ENCODE data around the gene CACNA1B. TPM values are rescaled to one million over a fixed set of nuclear protein-coding genes. Genes with fewer than 3 reads are reported as not detected.

Gene CACNA1B
- total and polyA plus RNA-seq, 2 of the 13 experiments (the other 11 are each of a cell fraction or from before 2014, with no cell fraction given): under 0.01 to 0.04 TPM

DNA sequence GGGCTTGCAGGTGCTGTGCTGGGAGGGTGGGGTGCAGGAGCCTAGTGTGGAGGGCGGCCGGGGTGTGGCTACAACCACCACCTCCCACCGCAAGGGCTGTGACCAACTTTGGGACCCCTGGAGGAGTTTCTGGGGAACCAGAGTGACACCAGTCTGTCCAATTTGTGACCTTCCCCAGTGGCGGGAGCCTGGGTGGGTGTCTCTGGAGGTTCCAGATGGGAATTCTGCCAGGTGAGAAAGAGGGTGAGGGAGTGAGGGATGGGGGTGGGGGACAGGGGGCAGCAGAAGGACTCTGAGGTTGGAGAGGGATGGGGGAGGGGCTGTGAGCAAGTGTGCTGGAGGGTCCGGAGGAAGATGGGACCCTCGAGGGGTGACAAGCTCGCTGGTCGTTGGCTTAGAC, 4.2 kb upstream of the CACNA1B start (continued):
- TF ChIP-seq, protein P1, sequence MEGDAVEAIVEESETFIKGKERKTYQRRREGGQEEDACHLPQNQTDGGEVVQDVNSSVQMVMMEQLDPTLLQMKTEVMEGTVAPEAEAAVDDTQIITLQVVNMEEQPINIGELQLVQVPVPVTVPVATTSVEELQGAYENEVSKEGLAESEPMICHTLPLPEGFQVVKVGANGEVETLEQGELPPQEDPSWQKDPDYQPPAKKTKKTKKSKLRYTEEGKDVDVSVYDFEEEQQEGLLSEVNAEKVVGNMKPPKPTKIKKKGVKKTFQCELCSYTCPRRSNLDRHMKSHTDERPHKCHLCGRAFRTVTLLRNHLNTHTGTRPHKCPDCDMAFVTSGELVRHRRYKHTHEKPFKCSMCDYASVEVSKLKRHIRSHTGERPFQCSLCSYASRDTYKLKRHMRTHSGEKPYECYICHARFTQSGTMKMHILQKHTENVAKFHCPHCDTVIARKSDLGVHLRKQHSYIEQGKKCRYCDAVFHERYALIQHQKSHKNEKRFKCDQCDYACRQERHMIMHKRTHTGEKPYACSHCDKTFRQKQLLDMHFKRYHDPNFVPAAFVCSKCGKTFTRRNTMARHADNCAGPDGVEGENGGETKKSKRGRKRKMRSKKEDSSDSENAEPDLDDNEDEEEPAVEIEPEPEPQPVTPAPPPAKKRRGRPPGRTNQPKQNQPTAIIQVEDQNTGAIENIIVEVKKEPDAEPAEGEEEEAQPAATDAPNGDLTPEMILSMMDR (CRISPR knock-in tag; IDR thresholded peaks at IDR 0.05): no peak

DNA sequence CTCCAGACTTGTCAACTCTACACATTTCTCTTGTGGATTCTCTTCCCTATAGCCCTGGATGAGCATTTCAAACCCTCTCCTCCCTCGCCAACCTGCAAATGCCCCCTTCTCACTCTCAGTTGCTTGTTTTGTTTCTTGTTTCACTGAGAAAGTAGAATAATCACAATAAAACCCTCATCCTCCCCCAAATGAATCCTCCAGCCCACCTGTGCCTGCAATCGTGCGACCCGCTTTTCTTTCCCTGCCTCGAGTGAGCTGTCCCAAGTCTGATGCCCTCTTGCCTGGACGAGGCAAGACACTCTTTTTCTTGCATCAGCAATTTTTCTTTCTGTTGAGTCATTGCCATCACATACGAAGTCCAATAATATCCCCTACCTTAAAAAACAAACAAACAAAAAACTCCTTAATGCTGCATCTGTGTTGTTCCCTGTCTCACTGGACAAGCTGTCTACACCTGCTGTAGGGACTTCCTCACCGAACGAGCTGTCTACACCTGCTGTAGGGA, 3.7 kb upstream of the CACNA1B start:
- no peaks in the 10 kb centered on the region for H3K36me3 ChIP-seq (replicated peaks in 1 of 2; ENCODE audit: control insufficient read depth in 1 of 2, insufficient read depth in 2 of 2, low read length in 2 of 2)
- no peak overlapping the region for H3K9ac ChIP-seq (ENCODE audit: insufficient read depth, low read depth, low read length)
- DNase-seq (ENCODE audit: low spot score) (no peak), ATAC-seq (no peak), FAIRE-seq (no peak)
- H3K27me3 ChIP-seq (ENCODE audit: control insufficient read depth in 1 of 2, insufficient read depth in 2 of 2, low read length in 2 of 2): peaks cover 0 to 11% of the 10 kb centered on the region in 2 experiments; a peak in 1 of 5 replicates
- ChIA-PET POLR2A (no interaction called here), CTCF (ENCODE audit: low intra/inter-chr PET ratio, low total read pairs) (no interaction called here)
- 40% methylated on average over 9 of the region's 9 CpGs for WGBS (ENCODE audit: low lambda C conversion rate)
- no peaks in the 10 kb centered on the region for H3K9me3 ChIP-seq (ENCODE audit: low read length)
- no TSS peak for BruUV-seq (replicated peaks)
- H2AFZ ChIP-seq (ENCODE audit: low read length): no peak overlapping the region
- H3K27ac ChIP-seq (ENCODE audit: extremely low read length, insufficient read depth, low read length): no peak overlapping the region
- no peak overlapping the region for H3K4me2 ChIP-seq (ENCODE audit: low read depth, low read length)
- no peaks in the 10 kb centered on the region for H3K4me1 ChIP-seq (ENCODE audit: insufficient read depth, low read length)
- TF ChIP-seq RELA (CRISPR knock-in tag; IDR thresholded peaks at IDR 0.05): no peak
- TF ChIP-seq SP5 (CRISPR knock-in tag; IDR thresholded peaks at IDR 0.05; ENCODE audit: borderline replicate concordance, low read depth): no peak
- TF ChIP-seq MAFK (conservative IDR thresholded peaks at IDR 0.05 in 1 of 2, IDR thresholded peaks at IDR 0.05 in 1 of 2; ENCODE audit: low read length in 2 of 2): peak; percentile 80 to 82
- TF ChIP-seq MAFF (IDR thresholded peaks at IDR 0.05; ENCODE audit: low read depth, low read length): peak; percentile 69
- in situ Hi-C loops (cut with HindIII; ENCODE audit: extremely low pct_ligation_motif_present, low pct_unique_long_range_greater_than_20kb): no loop called here
- intact Hi-C loops (cut with micrococcal nuclease; ENCODE audit: unreplicated experiment): no loop called here
- no peaks in the 10 kb centered on the region for H4K20me1 ChIP-seq (ENCODE audit: insufficient read depth, low read length)
- H3K4me3 ChIP-seq (replicated peaks in 1 of 3; ENCODE audit: insufficient read depth in 1 of 3, low read depth in 2 of 3, low read length in 3 of 3): no peak overlapping the region
- H3K79me2 ChIP-seq (ENCODE audit: insufficient read depth, low read length): no peaks in the 10 kb centered on the region

GRCh38 chr9:137875354-137875753, 2.2 kb upstream of the CACNA1B start:
- H3K4me1 ChIP-seq (ENCODE audit: insufficient read depth, low read length): no peaks in the 10 kb centered on the region
- ATAC-seq: no peak
- TF ChIP-seq ZNF572 (CRISPR knock-in tag; IDR thresholded peaks at IDR 0.05): no peak
- TF ChIP-seq SRF (IDR thresholded peaks at IDR 0.05; ENCODE audit: low read depth, low read length): no peak
- TF ChIP-seq ZMAT5 (CRISPR knock-in tag; IDR thresholded peaks at IDR 0.05; ENCODE audit: borderline replicate concordance, low read depth): no peak
- TF ChIP-seq ATF7-NPFF (CRISPR knock-in tag; IDR thresholded peaks at IDR 0.05; ENCODE audit: low read depth): no peak
- TF ChIP-seq ARHGAP35 (CRISPR knock-in tag; IDR thresholded peaks at IDR 0.05; ENCODE audit: borderline replicate concordance): no peak
- TF ChIP-seq EZH2 (conservative IDR thresholded peaks at IDR 0.05; ENCODE audit: low read depth, low read length): no peak
- TF ChIP-seq NFYC (CRISPR knock-in tag; IDR thresholded peaks at IDR 0.05): no peak
- no peak for TF ChIP-seq ZFP36 (IDR thresholded peaks at IDR 0.05; ENCODE audit: borderline replicate concordance, low read depth, low read length, partially characterized antibody)
- no peak for TF ChIP-seq CENPX (CRISPR knock-in tag; IDR thresholded peaks at IDR 0.05)
- no peak for TF ChIP-seq ZSCAN5A (CRISPR knock-in tag; IDR thresholded peaks at IDR 0.05; ENCODE audit: borderline replicate concordance)

More at GRCh38 chr9:137875354-137875753, 2.2 kb upstream of the CACNA1B start:
- Histone ChIP-seq H3K4me2 (ENCODE audit: low read depth, low read length) (no peak overlapping the region), H3K4me3 (replicated peaks in 1 of 3; ENCODE audit: insufficient read depth in 1 of 3, low read depth in 2 of 3, low read length in 3 of 3) (no peak overlapping the region), H3K79me2 (ENCODE audit: insufficient read depth, low read length) (no peaks in the 10 kb centered on the region), H3K36me3 (replicated peaks in 1 of 2; ENCODE audit: control insufficient read depth in 1 of 2, insufficient read depth in 2 of 2, low read length in 2 of 2) (no peaks in the 10 kb centered on the region), H3K27ac (ENCODE audit: extremely low read length, insufficient read depth, low read length) (no peak overlapping the region), H3K9ac (ENCODE audit: insufficient read depth, low read depth, low read length) (no peak overlapping the region), H3K27me3 (ENCODE audit: control insufficient read depth in 1 of 2, insufficient read depth in 2 of 2, low read length in 2 of 2) (peaks cover 0 to 11% of the 10 kb centered on the region in 2 experiments; a peak in 1 of 5 replicates), H4K20me1 (ENCODE audit: insufficient read depth, low read length) (no peaks in the 10 kb centered on the region), H3K9me3 (ENCODE audit: low read length) (no peaks in the 10 kb centered on the region), H2AFZ (ENCODE audit: low read length) (no peak overlapping the region)
- DNase-seq (ENCODE audit: low spot score) (no peak), FAIRE-seq (no peak)
- in situ Hi-C loops (cut with HindIII; ENCODE audit: extremely low pct_ligation_motif_present, low pct_unique_long_range_greater_than_20kb): no loop called here
- no TSS peak for BruUV-seq (replicated peaks)
- ChIA-PET CTCF (ENCODE audit: low intra/inter-chr PET ratio, low total read pairs) (no interaction called here), POLR2A (no interaction called here)
- 31% methylated on average over 12 of the region's 14 CpGs for WGBS (ENCODE audit: low lambda C conversion rate)
- intact Hi-C loops (cut with micrococcal nuclease; ENCODE audit: unreplicated experiment): no loop called here

Measured in HepG2 (cell line).